ENCODE data around the gene ZNF483. TPM values are rescaled to one million over a fixed set of nuclear protein-coding genes. Genes with fewer than 3 reads are reported as not detected.
"Not testable (repeated sequence)": the region's sequence is repeated elsewhere in the genome, so short reads cannot be mapped to it uniquely, and the experiment has no call there.

The ZNF483 gene
- total RNA-seq, 1 donor from 2014 or later, result 0.53 TPM

DNA sequence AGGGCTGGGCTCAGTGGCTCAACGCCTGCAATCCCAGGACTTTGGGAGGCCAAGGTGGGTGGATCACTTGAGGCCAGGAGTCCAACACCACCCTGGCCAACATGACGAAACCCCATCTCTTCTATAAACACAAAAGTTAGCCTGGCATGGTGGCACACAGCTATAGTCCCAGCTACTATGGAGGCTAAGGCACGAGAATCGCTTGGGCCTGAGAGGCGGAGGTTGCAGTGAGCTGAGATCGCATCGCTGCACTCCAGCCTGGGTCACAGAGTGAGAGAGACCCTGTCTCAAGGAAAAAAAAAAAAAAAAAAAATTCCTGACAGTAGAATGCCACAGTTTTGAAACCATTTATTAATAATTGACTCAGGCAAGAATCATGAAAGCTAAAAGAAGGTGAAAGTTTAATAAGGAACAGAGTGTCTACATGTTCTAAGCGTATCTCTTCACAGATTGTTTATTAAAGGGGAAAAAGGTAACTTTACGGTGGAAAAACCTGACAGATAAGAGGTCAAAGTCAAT, 80.1 kb downstream of the ZNF483 start:
- ATAC-seq (peak; percentile 71), DNase-seq (ENCODE audit: low spot score) (peak; percentile 88)

DNA sequence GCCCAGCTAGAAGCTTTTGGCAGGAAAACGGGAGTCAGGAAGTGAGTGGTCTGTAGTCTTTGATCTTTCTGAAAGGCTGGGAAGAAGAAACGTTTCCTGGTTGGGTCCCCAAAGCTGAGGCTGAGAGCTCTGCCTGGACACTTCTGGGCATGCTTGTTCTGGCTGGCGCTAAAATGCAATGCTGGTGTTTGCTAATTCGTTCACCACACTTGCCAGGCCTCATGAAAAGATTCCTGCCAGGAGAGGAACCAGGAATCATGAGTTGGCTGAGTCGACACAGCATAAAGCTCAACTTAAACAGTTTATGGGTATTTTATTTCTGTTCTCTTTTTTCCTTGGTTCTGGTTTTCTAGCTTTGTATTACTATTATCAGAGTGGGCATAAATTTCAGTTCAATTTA, 85.2 kb downstream of the ZNF483 start:
- DNase-seq (ENCODE audit: low spot score) (peak; percentile 72), ATAC-seq (peak; percentile 68)

DNA sequence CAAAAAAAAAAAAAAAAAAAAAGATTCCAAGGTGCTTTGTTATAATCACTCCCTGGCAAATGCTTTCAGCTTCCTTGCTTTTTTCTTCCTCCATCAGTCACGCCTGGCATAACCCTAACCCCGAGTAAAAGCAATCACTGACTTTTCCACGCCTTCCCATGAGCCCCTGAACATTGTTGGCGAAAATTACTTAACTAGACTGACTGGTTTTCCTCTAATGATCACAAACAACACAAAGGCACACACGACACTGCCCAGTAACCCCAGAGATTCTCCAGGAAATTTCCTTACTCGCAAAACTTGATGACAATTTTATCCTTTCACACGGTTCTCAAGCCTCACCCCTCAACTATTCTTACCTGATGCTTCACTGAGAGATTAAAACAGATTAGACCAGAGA, 85.9 kb downstream of the ZNF483 start:
- DNase-seq (ENCODE audit: low spot score) (no peak), ATAC-seq (no peak)

DNA sequence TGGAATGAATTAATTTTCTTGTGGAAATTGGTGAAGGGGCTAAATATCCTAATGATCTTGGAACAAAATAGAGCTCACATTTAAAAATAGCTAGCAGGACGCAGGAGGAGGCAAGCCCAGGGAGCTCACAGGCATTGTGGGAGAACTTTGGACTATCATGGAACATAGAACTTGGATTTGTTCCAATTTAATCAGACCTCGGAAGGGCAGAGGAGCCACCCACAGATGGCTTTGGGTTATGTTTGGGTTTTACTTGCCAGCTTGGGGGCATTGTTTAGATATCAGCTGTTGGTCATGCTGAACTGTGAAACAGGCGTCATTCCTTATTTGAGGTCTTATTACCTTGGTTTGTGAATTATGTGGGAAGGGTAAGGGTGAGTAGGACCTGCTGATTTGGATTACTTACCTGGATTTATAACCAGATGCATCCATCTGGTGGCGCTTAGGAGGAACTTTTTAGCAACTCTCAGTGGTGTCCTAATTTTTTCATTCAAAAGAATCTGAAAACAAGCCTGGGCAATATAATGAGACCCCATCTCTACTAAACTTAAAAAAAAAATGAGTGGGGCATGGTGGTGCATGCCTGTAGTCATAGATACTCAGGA, 88.6 kb downstream of the ZNF483 start:
- ATAC-seq, result peak; percentile 87
- peak; percentile 76 for DNase-seq (ENCODE audit: low spot score)

DNA sequence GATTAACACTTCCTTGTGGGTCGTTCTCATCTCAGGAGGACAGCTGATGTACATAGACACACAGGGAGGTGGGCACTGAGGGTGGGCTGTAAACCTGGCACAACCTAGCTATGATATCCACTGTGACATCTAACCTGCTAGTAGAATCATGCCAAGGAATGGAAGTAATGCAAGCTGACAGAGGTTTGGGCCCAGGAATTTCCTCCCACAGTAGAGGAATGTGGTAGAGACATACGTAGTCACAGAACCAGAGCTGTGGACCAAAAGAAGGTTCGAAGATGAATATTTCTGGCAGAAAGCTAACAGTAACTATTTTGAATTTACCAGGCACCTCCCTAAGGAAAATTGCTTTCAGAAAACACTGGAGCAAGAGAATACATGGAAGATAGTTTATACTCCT, 90.9 kb downstream of the ZNF483 start:
- DNase-seq (ENCODE audit: low spot score) (no peak), ATAC-seq (no peak)

DNA sequence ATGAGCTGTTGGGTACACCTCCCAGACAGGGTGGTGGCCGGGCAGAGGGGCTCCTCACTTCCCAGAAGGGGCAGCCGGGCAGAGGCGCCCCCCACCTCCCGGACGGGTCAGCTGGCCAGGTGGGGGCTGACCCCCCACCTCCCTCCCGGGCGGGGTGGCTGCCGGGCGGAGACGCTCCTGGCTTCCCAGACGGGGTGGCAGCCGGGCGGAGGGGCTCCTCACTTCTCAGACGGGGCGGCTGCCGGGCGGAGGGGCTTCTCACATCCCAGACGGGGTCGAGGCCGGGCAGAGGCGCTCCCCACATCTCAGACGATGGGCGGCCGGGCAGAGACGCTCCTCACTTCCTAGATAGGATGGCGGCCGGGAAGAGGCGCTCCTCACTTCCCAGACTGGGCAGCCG, 92.4 kb downstream of the ZNF483 start:
- not testable (repeated sequence) for DNase-seq (ENCODE audit: low spot score); ATAC-seq

DNA sequence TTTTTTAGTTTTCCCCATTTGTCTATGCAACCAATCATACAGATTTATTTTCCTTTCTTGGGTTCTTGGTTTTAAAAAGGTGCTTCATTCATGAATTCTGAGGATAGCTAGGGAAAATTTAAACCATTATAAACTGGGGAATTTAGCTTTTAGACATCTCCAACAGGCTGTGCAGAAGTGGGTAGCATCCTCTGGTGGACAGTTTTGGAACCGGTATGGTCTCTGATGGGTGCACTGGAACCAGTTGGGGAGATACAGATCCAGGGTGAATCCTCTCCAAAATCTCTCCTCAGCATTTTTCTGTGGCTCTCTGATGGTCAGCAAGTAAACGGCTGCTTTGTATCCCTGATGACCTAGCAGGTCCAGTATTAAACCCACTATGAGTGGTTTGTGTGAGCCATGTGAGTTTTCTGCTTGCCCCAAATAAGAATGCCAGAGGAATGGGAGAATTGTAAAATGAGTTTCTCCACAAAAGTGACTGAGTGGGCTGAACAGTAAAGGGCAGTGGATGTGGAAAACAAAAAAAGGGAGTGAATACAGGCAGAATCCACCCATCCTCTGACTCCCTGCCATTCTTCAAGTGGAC, 97.0 kb downstream of the ZNF483 start:
- peak; percentile 90 for ATAC-seq
- DNase-seq (ENCODE audit: low spot score), result peak; percentile 62

DNA sequence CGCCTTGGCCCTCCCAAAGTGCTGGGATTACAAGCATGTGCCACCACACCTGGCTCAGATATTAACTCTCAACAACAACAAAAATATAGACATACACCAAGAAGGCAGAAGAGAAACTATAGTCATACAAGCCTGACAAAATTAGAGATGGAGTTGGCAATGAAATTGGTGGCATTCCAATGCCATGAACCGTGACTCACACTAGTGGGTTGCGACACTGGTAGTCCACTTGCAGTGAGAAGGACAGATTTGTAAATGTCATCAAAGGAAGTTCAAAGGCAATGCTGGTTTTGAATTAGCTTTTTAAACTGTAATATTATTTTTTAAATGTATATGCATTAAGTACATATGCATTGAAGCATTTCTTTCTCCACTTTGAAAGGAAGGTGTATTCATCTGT, 97.6 kb downstream of the ZNF483 start:
- DNase-seq (ENCODE audit: low spot score) (peak; percentile 84), ATAC-seq (peak; percentile 58)

Other genes starting within 250 kb of the ZNF483 start
- not detected for gene OR2K2, start 195.0 kb upstream of the ZNF483 start, total RNA-seq
- gene ECPAS, start 40.8 kb upstream of the ZNF483 start, total RNA-seq, result 36.4 TPM
- gene PTGR1, start 74.5 kb downstream of the ZNF483 start, total RNA-seq, result 526 TPM
- gene DNAJC25, start 106.2 kb downstream of the ZNF483 start, total RNA-seq, result 21.7 TPM
- 6.3 TPM for gene GNG10, start 136.4 kb downstream of the ZNF483 start, total RNA-seq